Activated naive CD8-positive, alpha-beta T cell treated with anti-CD3 and anti-CD28 coated beads, Interleukin-2, amount 50 U/mL, for 24 hours (primary cell): ENCODE data around the gene ARHGEF26.
A peak's percentile ranks its signal among the peaks of the same experiment; 100 is the strongest.
"Not testable (repeated sequence)": the region's sequence is repeated elsewhere in the genome, so short reads cannot be mapped to it uniquely, and the experiment has no call there.

Source experiments
- ATAC-seq: fragments of 150-1000 bp; cut with Tn5 transposase; one replicate; pipeline ENCODE4 v1.10.0; 2021
- DNase-seq: peaks from one replicate; pipeline ENCODE4 v3.0.0; 2021
- H3K27ac Mint-ChIP-seq: one replicate; pipeline ENCODE4 v1.8.0; 2021; ENCODE audit warnings: mild to moderate bottlenecking, mixed read lengths
- H3K27me3 Mint-ChIP-seq: one replicate; pipeline ENCODE4 v1.8.0; 2021; ENCODE audit warnings: mixed read lengths
- H3K36me3 Mint-ChIP-seq: one replicate; pipeline ENCODE4 v1.8.0; 2021; ENCODE audit warnings: low read depth, mixed read lengths
- H3K4me1 Mint-ChIP-seq: one replicate; pipeline ENCODE4 v1.8.0; 2021; ENCODE audit warnings: mixed read lengths
- H3K4me3 Mint-ChIP-seq: one replicate; pipeline ENCODE4 v1.8.0; 2021; ENCODE audit warnings: mild to moderate bottlenecking, moderate library complexity, mixed read lengths
- H3K9me3 Mint-ChIP-seq: one replicate; pipeline ENCODE4 v1.8.0; 2021; ENCODE audit warnings: mixed read lengths

Gene ARHGEF26

GRCh38 chr3:154120961-154121700 is at the start of gene ARHGEF26:
TSS of gene ARHGEF26 (plus strand) at chr3:154121390. CDS start at chr3:154121993, 603 bp downstream.
- H3K9me3 Mint-ChIP-seq = no peaks in the 10 kb centered on the region
- peaks cover 72% of the 10 kb centered on the region for H3K27me3 Mint-ChIP-seq
- H3K4me3 Mint-ChIP-seq = peak within 1 kb of the TSS; percentile 76
- ATAC-seq = peak; percentile 63
- DNase-seq = peak; percentile 62
- no peak within 1 kb of the TSS for H3K27ac Mint-ChIP-seq
- no peaks in the 10 kb centered on the region for H3K36me3 Mint-ChIP-seq
- H3K4me1 Mint-ChIP-seq = peaks cover 14% of the 10 kb centered on the region

GRCh38 chr3:154074966-154075365 is 46.2 kb upstream of the ARHGEF26 start:
- Mint-ChIP-seq H3K4me3 (no peak overlapping the region), H3K27ac (no peak overlapping the region), H3K4me1 (no peaks in the 10 kb centered on the region), H3K36me3 (no peaks in the 10 kb centered on the region), H3K27me3 (no peaks in the 10 kb centered on the region), H3K9me3 (no peaks in the 10 kb centered on the region)
- DNase-seq (no peak), ATAC-seq (no peak)

- ATAC-seq = no peak
- Mint-ChIP-seq H3K4me1 (no peaks in the 10 kb centered on the region), H3K4me3 (no peak overlapping the region)
Measured at GRCh38 chr3:154078672-154079071, 42.5 kb upstream of the ARHGEF26 start.

GRCh38 chr3:154081305-154081704 is 39.9 kb upstream of the ARHGEF26 start:
- DNase-seq = no peak
- Mint-ChIP-seq H3K36me3 (no peaks in the 10 kb centered on the region), H3K4me3 (no peak overlapping the region), H3K27me3 (peaks cover 3% of the 10 kb centered on the region), H3K4me1 (no peaks in the 10 kb centered on the region), H3K27ac (no peak overlapping the region), H3K9me3 (peaks cover 4% of the 10 kb centered on the region)
- no peak for ATAC-seq

More at GRCh38 chr3:154078672-154079071, 42.5 kb upstream of the ARHGEF26 start:
- Mint-ChIP-seq H3K27me3 (peaks cover 3% of the 10 kb centered on the region), H3K27ac (no peak overlapping the region), H3K36me3 (no peaks in the 10 kb centered on the region), H3K9me3 (peaks cover 4% of the 10 kb centered on the region)
- no peak for DNase-seq

- Mint-ChIP-seq H3K9me3 (peaks cover 4% of the 10 kb centered on the region), H3K36me3 (no peaks in the 10 kb centered on the region), H3K27me3 (peaks cover 3% of the 10 kb centered on the region), H3K4me3 (no peak overlapping the region), H3K27ac (no peak overlapping the region), H3K4me1 (no peaks in the 10 kb centered on the region)
- DNase-seq (no peak), ATAC-seq (no peak)
Measured at GRCh38 chr3:154085071-154085470, 36.1 kb upstream of the ARHGEF26 start.

- no peak overlapping the region for H3K27ac Mint-ChIP-seq
- H3K4me3 Mint-ChIP-seq = no peak overlapping the region
- no peak for DNase-seq
- H3K27me3 Mint-ChIP-seq = peaks cover 3% of the 10 kb centered on the region
- no peak for ATAC-seq
- no peaks in the 10 kb centered on the region for H3K36me3 Mint-ChIP-seq
- H3K9me3 Mint-ChIP-seq = peaks cover 4% of the 10 kb centered on the region
- H3K4me1 Mint-ChIP-seq = no peaks in the 10 kb centered on the region
Measured at GRCh38 chr3:154085799-154086198, 35.4 kb upstream of the ARHGEF26 start.

- Mint-ChIP-seq H3K9me3 (peaks cover 4% of the 10 kb centered on the region), H3K27me3 (peaks cover 3% of the 10 kb centered on the region), H3K36me3 (no peaks in the 10 kb centered on the region), H3K4me3 (no peak overlapping the region), H3K4me1 (no peaks in the 10 kb centered on the region), H3K27ac (no peak overlapping the region)
- DNase-seq (no peak), ATAC-seq (no peak)
Measured at GRCh38 chr3:154086286-154086685, 34.9 kb upstream of the ARHGEF26 start.

- ATAC-seq = not testable (repeated sequence)
Measured at GRCh38 chr3:154087756-154088480, 33.3 kb upstream of the ARHGEF26 start.

GRCh38 chr3:154089421-154090420 is 31.5 kb upstream of the ARHGEF26 start:
- ATAC-seq (no peak), DNase-seq (no peak)
- Mint-ChIP-seq H3K36me3 (no peaks in the 10 kb centered on the region), H3K9me3 (no peaks in the 10 kb centered on the region), H3K4me1 (no peaks in the 10 kb centered on the region), H3K27ac (no peak overlapping the region), H3K4me3 (no peak overlapping the region), H3K27me3 (peaks cover 4% of the 10 kb centered on the region)

More at GRCh38 chr3:154087756-154088480, 33.3 kb upstream of the ARHGEF26 start:
- H3K27ac Mint-ChIP-seq, H3K4me3 Mint-ChIP-seq, H3K9me3 Mint-ChIP-seq, H3K4me1 Mint-ChIP-seq, H3K36me3 Mint-ChIP-seq, DNase-seq, H3K27me3 Mint-ChIP-seq: not testable (repeated sequence)

- Mint-ChIP-seq H3K4me1 (no peaks in the 10 kb centered on the region), H3K27ac (no peak overlapping the region), H3K27me3 (peaks cover 4% of the 10 kb centered on the region), H3K36me3 (no peaks in the 10 kb centered on the region), H3K4me3 (no peak overlapping the region), H3K9me3 (no peaks in the 10 kb centered on the region)
- ATAC-seq (no peak), DNase-seq (no peak)
Measured at GRCh38 chr3:154094051-154094450, 27.1 kb upstream of the ARHGEF26 start.

- peaks cover 4% of the 10 kb centered on the region for H3K27me3 Mint-ChIP-seq
- no peak overlapping the region for H3K27ac Mint-ChIP-seq
- DNase-seq = no peak
- no peak overlapping the region for H3K4me3 Mint-ChIP-seq
- no peaks in the 10 kb centered on the region for H3K36me3 Mint-ChIP-seq
- ATAC-seq = no peak
- H3K9me3 Mint-ChIP-seq = no peaks in the 10 kb centered on the region
- H3K4me1 Mint-ChIP-seq = no peaks in the 10 kb centered on the region
Measured at GRCh38 chr3:154095832-154096421, 25.3 kb upstream of the ARHGEF26 start.

GRCh38 chr3:154098376-154098775 is 22.8 kb upstream of the ARHGEF26 start:
- peaks cover under 1% of the 10 kb centered on the region for H3K27me3 Mint-ChIP-seq
- no peak for DNase-seq
- ATAC-seq = no peak
- no peaks in the 10 kb centered on the region for H3K4me1 Mint-ChIP-seq
- no peak overlapping the region for H3K27ac Mint-ChIP-seq
- no peaks in the 10 kb centered on the region for H3K36me3 Mint-ChIP-seq
- H3K9me3 Mint-ChIP-seq = no peaks in the 10 kb centered on the region
- H3K4me3 Mint-ChIP-seq = no peak overlapping the region

- Mint-ChIP-seq H3K27me3 (no peaks in the 10 kb centered on the region), H3K27ac (no peak overlapping the region), H3K9me3 (no peaks in the 10 kb centered on the region), H3K4me3 (no peak overlapping the region), H3K4me1 (no peaks in the 10 kb centered on the region), H3K36me3 (no peaks in the 10 kb centered on the region)
- DNase-seq (no peak), ATAC-seq (no peak)
Measured at GRCh38 chr3:154100556-154100955, 20.6 kb upstream of the ARHGEF26 start.

GRCh38 chr3:154101250-154101649 is 19.9 kb upstream of the ARHGEF26 start:
- Mint-ChIP-seq H3K4me1 (no peaks in the 10 kb centered on the region), H3K27me3 (no peaks in the 10 kb centered on the region), H3K4me3 (no peak overlapping the region), H3K36me3 (no peaks in the 10 kb centered on the region), H3K27ac (no peak overlapping the region), H3K9me3 (no peaks in the 10 kb centered on the region)
- no peak for DNase-seq
- ATAC-seq = no peak
